HCT116 (cell line): ENCODE measurements around the gene RNF113B. TPM values are rescaled to one million over a fixed set of nuclear protein-coding genes. Genes with fewer than 3 reads are reported as not detected.

Experiments used
- ATAC-seq: fragments of 200-7000 bp; cut with Tn5 transposase; 2 replicates; pipeline ENCODE4 v1.9.1; 2020; ENCODE audit warnings: mild to moderate bottlenecking, moderate library complexity
- BruUV-seq: library from RNA; stranded (reverse); fragments of 400-500 nt; replicated peaks from 2 replicates; lab custom pipeline; 2021; lab: Mats Ljungman, UMichigan
- CTCF ChIA-PET: fragments of 300-600 bp; sonication (Branson Sonifier 250); formaldehyde crosslinking; loops from one replicate; lab custom pipeline; 2021; ENCODE audit warnings: antibody characterized with exemption; lab: Charles Lee
- POLR2A ChIA-PET: fragments of 300-600, 350-600 bp; sonication (Branson Sonifier 250); formaldehyde crosslinking; loops from one replicate; lab custom pipeline; 2021; ENCODE audit warnings: antibody characterized with exemption; lab: Charles Lee
- RAD21 ChIA-PET, 2 experiments: fragments of 300-600 bp; sonication (Branson Sonifier 250); formaldehyde crosslinking; loops; one replicate each; lab custom pipeline; 2023; ENCODE audit warnings: low total read pairs in 2 of 2; ENCODE audit not compliant: uncharacterized antibody in 2 of 2, unreplicated experiment in 2 of 2, low non-redundant PET in 1 of 2; lab: Charles Lee
- DNase-seq: peaks from one replicate; pipeline ENCODE4 v3.0.0-alpha.2; 2010; ENCODE audit warnings: low read depth, low spot score
- H2AFZ ChIP-seq: fragments of 200-600 bp; shearing (Covaris generic), sonication (generic); 2 replicates; pipeline ENCODE4 v1.6.1; 2017; ENCODE audit warnings: low read depth, mixed run types, mixed read lengths, antibody characterized with exemption, low read length; ENCODE audit not compliant: poor library complexity, severe bottlenecking
- H3K27ac ChIP-seq: 2 replicates; pipeline ENCODE4 v1.5.1; 2012; ENCODE audit warnings: low read depth, low read length
- H3K27me3 ChIP-seq: fragments of 200-600 bp; sonication (generic); 2 replicates; pipeline ENCODE4 v1.6.1; 2016; ENCODE audit warnings: mixed run types, low read length, mixed read lengths; ENCODE audit not compliant: insufficient read depth
- H3K36me3 ChIP-seq, 2 experiments: fragments of 200-500 bp in 1 of 2; fragments of 200-600 bp in 1 of 2; sonication (Bioruptor generic) in 1 of 2; sonication (generic) in 1 of 2; 2 replicates each; pipeline versions ENCODE4 v1.5.1 to v1.6.1; 2014 to 2016; ENCODE audit warnings: low read length in 2 of 2, inconsistent platforms in 1 of 2, mixed read lengths in 1 of 2, mixed run types in 1 of 2; ENCODE audit not compliant: insufficient read depth in 2 of 2, control insufficient read depth in 1 of 2
- H3K4me1 ChIP-seq, 2 experiments: fragments of 200-600 bp in 1 of 2; sonication (generic) in 1 of 2; 2 replicates each; pipeline versions ENCODE4 v1.5.1 to v1.6.1; 2012 to 2017; ENCODE audit warnings: low read length in 2 of 2, inconsistent platforms in 1 of 2, mild to moderate bottlenecking in 1 of 2, mixed read lengths in 1 of 2, mixed run types in 1 of 2, moderate library complexity in 1 of 2; ENCODE audit not compliant: insufficient read depth in 2 of 2, control insufficient read depth in 1 of 2
- H3K4me2 ChIP-seq: fragments of 200-600 bp; sonication (generic); 2 replicates; pipeline ENCODE4 v1.6.1; 2017; ENCODE audit warnings: mixed run types, low read length, mixed read lengths
- H3K4me3 ChIP-seq, 2 experiments: fragments of 200-600 bp in 1 of 2; sonication (generic) in 1 of 2; replicated peaks in 1 of 2; 2 replicates each; pipeline ENCODE4 v1.5.1; 2011 to 2016; ENCODE audit warnings: low read length in 2 of 2, control low read depth in 1 of 2, low read depth in 1 of 2, mild to moderate bottlenecking in 1 of 2, mixed read lengths in 1 of 2, mixed run types in 1 of 2
- H3K79me2 ChIP-seq: fragments of 200-600 bp; sonication (generic); 2 replicates; pipeline ENCODE4 v1.6.1; 2017; ENCODE audit warnings: mild to moderate bottlenecking, mixed run types, low read length, moderate library complexity, mixed read lengths; ENCODE audit not compliant: insufficient read depth
- H3K9ac ChIP-seq: fragments of 200-600 bp; sonication (generic); 2 replicates; pipeline ENCODE4 v1.6.1; 2016; ENCODE audit warnings: low read length, mixed read lengths
- H3K9me2 ChIP-seq: fragments of 200-600 bp; sonication (generic), shearing (Covaris generic); 2 replicates; pipeline ENCODE4 v1.6.1; 2017; ENCODE audit warnings: mixed run types, mild to moderate bottlenecking, moderate library complexity; ENCODE audit not compliant: insufficient read depth
- H3K9me3 ChIP-seq, 2 experiments: fragments of 200-500 bp in 1 of 2; fragments of 200-600 bp in 1 of 2; sonication (Bioruptor generic) in 1 of 2; sonication (generic) in 1 of 2; 2 replicates each; pipeline ENCODE4 v1.6.1; 2014 to 2017; ENCODE audit warnings: low read length in 2 of 2, mixed read lengths in 2 of 2, inconsistent platforms in 1 of 2, low read depth in 1 of 2, mild to moderate bottlenecking in 1 of 2, mixed run types in 1 of 2, moderate library complexity in 1 of 2; ENCODE audit not compliant: control insufficient read depth in 1 of 2, insufficient read depth in 1 of 2
- H4K20me1 ChIP-seq: fragments of 200-600 bp; sonication (generic), shearing (Covaris generic); 2 replicates; pipeline ENCODE4 v1.6.1; 2017; ENCODE audit warnings: mixed run types, mild to moderate bottlenecking, moderate library complexity; ENCODE audit not compliant: insufficient read depth
- CBX3 ChIP-seq: IDR thresholded peaks from 2 replicates; pipeline ENCODE4 v1.6.1; 2012; ENCODE audit warnings: low read depth
- CEBPB ChIP-seq: IDR thresholded peaks from 2 replicates; pipeline ENCODE4 v1.6.1; 2012; ENCODE audit warnings: low read depth
- EGR1 ChIP-seq: IDR thresholded peaks from 2 replicates; pipeline ENCODE4 v1.6.1; 2012; ENCODE audit warnings: low read depth
- ELF1 ChIP-seq: IDR thresholded peaks from 2 replicates; pipeline ENCODE4 v1.6.1; 2012; ENCODE audit warnings: low read depth, borderline replicate concordance
- EZH2 ChIP-seq: fragments of 200-600 bp; sonication (generic); IDR thresholded peaks from 2 replicates; pipeline ENCODE4 v1.6.1; 2017; ENCODE audit warnings: antibody characterized with exemption, mixed run types
- EZH2phosphoT487 ChIP-seq: fragments of 200-600 bp; IDR thresholded peaks from 2 replicates; pipeline ENCODE4 v1.6.1; 2018; ENCODE audit warnings: antibody characterized with exemption, borderline replicate concordance
- JUND ChIP-seq: IDR thresholded peaks from 2 replicates; pipeline ENCODE4 v1.6.1; 2012
- MAX ChIP-seq: IDR thresholded peaks from 2 replicates; pipeline ENCODE4 v1.6.1; 2012
- POLR2AphosphoS5 ChIP-seq: IDR thresholded peaks from 2 replicates; pipeline ENCODE4 v1.6.1; 2011; ENCODE audit warnings: mild to moderate bottlenecking, low read depth, low read length, moderate library complexity
- RAD21 ChIP-seq: IDR thresholded peaks from 2 replicates; pipeline ENCODE4 v1.6.1; 2012; ENCODE audit warnings: low read depth, mild to moderate bottlenecking
- REST ChIP-seq: IDR thresholded peaks from 2 replicates; pipeline ENCODE4 v1.6.1; 2012; ENCODE audit warnings: low read depth
- TCF7L2 ChIP-seq: IDR thresholded peaks from 2 replicates; pipeline ENCODE4 v1.7.0; 2011; ENCODE audit warnings: borderline replicate concordance, inconsistent platforms; ENCODE audit not compliant: insufficient read depth, insufficient read length; ENCODE audit errors: extremely low read depth
- YY1 ChIP-seq: IDR thresholded peaks from 2 replicates; pipeline ENCODE4 v1.6.1; 2011; ENCODE audit warnings: low read length, low read depth, moderate library complexity, mild to moderate bottlenecking; ENCODE audit not compliant: insufficient replicate concordance; ENCODE audit errors: extremely low read depth
- ZBTB33 ChIP-seq: IDR thresholded peaks from 2 replicates; pipeline ENCODE4 v1.6.1; 2011; ENCODE audit warnings: mild to moderate bottlenecking, low read length, moderate library complexity; ENCODE audit not compliant: insufficient replicate concordance; ENCODE audit errors: extremely low read depth
- ZFX ChIP-seq: fragments of 450-650 bp; IDR thresholded peaks from 2 replicates; pipeline ENCODE4 v1.6.1; 2017
- ZNF274 ChIP-seq: fragments of 200-500 bp; sonication (Bioruptor generic); IDR thresholded peaks from 2 replicates; pipeline ENCODE4 v1.6.1; 2014; ENCODE audit warnings: mild to moderate bottlenecking, low read depth, low read length, inconsistent platforms
- intact Hi-C: fragments of 100-400 bp; cut with micrococcal nuclease; formaldehyde crosslinking; loops from 2 replicates; pipeline ENCODE4 v1.10.0; 2022
- total RNA-seq: library from RNA; stranded (reverse); gene quantifications from one replicate; pipeline ENCODE4 v1.2.1, GENCODE V29; 2021; ENCODE audit not compliant: unreplicated experiment

RNF113B gene
- total RNA-seq, 1 experiment from 2014 or later: not detected

GRCh38 chr13:98195054-98195791 is 18.2 kb upstream of the RNF113B start:
- CTCF ChIA-PET: no interaction called here
- POLR2A ChIA-PET: no interaction called here
- RAD21 ChIA-PET: no interaction called here
- Histone ChIP-seq H3K9ac (no peak overlapping the region), H4K20me1 (no peaks in the 10 kb centered on the region), H2AFZ (no peak overlapping the region), H3K4me2 (no peak overlapping the region), H3K4me1 (no peaks in the 10 kb centered on the region), H3K27ac (no peak overlapping the region), H3K4me3 (no peak overlapping the region), H3K79me2 (no peaks in the 10 kb centered on the region), H3K27me3 (no peaks in the 10 kb centered on the region), H3K36me3 (no peaks in the 10 kb centered on the region), H3K9me2 (no peaks in the 10 kb centered on the region), H3K9me3 (no peaks in the 10 kb centered on the region)
- ATAC-seq: no peak
- DNase-seq: no peak
- intact Hi-C loops: no loop called here
- no TSS peak for BruUV-seq
- TF ChIP-seq YY1 (no peak), CBX3 (no peak), ZFX (no peak), EGR1 (no peak), JUND (no peak), RAD21 (no peak), REST (no peak), EZH2phosphoT487 (no peak), ZBTB33 (no peak), MAX (no peak), CEBPB (no peak), POLR2AphosphoS5 (no peak), EZH2 (no peak), TCF7L2 (no peak), ELF1 (no peak), ZNF274 (no peak)
